ENCODE measurements around the gene AGPAT4.
"Not testable (repeated sequence)": the region's sequence is repeated elsewhere in the genome, so short reads cannot be mapped to it uniquely, and the experiment has no call there.

AGPAT4 gene

DNA sequence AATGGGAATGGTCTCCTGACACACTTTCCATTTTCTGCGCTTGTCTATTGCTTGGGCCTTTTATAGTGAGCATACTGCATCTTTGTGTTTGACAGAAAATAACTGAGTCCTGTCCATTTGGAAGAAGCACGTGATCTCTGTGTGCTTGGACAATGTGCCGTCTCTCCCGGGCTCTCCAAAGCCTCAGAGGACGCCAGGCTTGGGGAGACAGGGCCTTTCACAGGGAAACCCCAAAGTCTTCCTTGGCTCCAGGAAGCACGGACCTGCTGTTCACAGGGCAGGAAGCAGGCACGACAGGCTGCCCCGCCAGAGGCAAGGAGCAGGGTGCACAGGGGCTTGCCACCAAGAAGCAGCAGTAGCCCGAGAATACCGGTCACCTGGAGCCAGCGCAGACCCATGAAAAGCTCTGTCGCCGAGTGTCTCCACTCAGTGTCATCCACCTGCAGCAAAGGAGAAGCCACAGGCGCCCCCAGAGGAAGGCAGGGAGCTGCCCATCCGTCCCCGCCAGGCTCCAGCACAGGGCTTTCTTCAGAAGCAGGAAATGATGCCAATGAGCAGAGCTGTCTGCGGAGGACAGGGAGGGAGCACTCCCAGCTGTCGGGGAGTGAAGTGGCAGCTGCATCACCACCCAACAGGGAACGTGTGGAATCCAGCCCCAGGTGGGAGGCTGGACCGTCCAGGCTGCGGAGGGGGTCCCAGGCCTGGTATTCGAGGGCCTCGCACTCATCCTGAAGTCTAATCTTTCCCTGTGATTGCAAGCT is 135.1 kb downstream of the AGPAT4 start:
- no peak for DNase-seq (ENCODE audit: low spot score)

- no peak for DNase-seq (ENCODE audit: low spot score)
Measured at GRCh38 chr6:161137839-161138542, 135.9 kb downstream of the AGPAT4 start.

GRCh38 chr6:161137320-161137719 is 136.5 kb downstream of the AGPAT4 start:
- no peak for DNase-seq (ENCODE audit: low spot score)

DNA sequence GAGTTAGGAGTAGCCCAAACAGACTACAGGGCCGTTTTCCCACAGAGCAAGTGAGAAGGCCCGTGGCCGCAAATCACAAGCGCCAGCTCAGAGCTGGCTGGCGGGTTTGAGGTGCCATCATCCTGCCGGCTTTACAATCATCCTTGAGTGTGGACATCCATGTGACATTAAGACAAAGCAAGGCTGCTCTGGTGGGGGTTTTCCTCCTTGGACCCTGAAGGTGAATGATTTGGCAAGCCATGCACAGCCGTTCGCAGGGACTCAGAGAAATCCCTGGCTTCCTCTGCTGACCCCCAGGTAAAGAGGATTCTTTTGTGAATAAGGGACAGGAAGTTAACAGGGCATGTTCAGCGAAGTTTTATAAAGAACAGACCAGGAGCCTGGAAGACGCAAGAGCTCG is 137.2 kb downstream of the AGPAT4 start:
- no peak for DNase-seq (ENCODE audit: low spot score)

DNA sequence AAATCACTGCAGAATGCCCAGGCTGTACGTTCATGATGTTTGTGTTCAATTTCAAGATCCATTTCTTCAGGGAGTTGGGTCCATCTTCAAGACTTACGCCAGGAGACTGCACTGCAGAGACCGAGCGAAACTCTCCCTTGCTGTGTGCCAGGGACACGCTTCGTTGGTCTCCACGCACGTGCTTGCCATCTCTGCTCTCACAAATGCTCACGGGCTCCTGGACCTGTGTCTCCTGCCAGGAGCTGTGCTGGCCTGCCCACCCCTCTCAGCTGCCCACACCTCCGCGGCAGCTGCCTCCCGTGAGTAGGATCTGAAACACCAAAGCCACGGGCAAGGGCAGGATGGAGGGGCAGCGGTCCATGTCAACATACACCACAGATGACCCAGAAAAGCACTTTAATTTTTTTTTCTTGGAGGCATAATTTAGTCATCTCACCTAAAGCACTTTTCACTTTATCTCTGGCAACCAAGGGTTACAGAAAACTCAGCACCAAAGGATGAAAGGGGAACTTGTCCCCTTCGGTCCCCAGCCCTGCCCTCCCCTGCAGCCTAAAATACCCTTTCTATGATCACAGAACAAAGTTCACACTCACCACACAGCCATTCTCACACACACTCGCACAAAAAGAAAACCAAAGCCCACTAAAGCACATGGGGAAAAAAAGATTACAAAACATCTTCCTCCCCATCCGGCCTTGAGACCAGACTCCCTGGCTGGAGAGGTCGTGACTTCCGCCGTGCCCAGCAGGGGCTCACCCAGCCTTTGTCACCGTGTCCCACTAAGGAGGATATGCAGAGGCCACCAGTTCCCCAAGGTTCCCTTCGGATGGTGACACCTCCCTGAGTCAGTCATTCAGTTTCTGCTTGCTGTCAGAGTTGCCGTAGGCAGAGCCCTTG is 137.9 kb downstream of the AGPAT4 start:
- no peak for DNase-seq (ENCODE audit: low spot score)

DNA sequence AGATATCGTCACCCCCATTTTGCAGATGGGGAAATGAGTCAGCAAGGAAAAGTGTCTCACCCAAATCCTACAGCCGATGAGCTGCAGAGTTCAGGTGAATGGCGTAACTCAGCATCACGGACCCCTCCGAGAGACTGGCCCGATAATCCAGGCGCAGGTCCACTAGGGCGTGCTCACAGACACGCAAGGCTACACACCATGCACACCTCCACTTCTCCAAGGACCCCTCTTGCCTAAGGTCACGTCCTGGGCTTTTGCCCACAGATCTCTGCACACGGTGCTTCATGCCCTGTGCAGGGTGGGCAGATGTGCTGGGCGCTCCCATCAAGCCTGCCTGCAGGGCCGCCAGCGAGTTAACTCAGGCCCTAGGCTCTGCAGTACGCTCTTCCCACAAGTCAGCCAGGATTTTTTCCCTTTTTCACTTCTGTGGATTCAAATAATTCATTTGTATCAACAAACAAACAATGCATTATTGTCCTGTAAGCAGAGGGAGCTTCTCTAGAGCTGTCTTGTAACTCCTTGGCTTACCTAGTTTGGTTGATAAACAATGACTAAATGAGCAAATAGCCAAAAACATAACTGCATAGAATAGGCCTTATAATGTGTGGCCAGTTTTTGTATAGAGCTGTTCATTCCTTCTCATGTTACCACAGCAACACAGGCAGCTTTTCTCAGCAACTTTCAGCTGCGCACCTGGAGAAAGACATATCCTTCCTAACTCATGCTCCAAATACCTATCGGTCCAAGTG is 139.1 kb downstream of the AGPAT4 start:
- DNase-seq (ENCODE audit: low spot score), result no peak

GRCh38 chr6:161133963-161134362 is 139.9 kb downstream of the AGPAT4 start:
- no peak for DNase-seq (ENCODE audit: low spot score)

GRCh38 chr6:161132384-161132783 is 141.5 kb downstream of the AGPAT4 start:
- DNase-seq (ENCODE audit: low spot score), result no peak

- DNase-seq (ENCODE audit: low spot score), result no peak
Measured at GRCh38 chr6:161130967-161131766, 142.7 kb downstream of the AGPAT4 start.

GRCh38 chr6:161130541-161130940 is 143.3 kb downstream of the AGPAT4 start:
- DNase-seq (ENCODE audit: low spot score), result no peak

DNA sequence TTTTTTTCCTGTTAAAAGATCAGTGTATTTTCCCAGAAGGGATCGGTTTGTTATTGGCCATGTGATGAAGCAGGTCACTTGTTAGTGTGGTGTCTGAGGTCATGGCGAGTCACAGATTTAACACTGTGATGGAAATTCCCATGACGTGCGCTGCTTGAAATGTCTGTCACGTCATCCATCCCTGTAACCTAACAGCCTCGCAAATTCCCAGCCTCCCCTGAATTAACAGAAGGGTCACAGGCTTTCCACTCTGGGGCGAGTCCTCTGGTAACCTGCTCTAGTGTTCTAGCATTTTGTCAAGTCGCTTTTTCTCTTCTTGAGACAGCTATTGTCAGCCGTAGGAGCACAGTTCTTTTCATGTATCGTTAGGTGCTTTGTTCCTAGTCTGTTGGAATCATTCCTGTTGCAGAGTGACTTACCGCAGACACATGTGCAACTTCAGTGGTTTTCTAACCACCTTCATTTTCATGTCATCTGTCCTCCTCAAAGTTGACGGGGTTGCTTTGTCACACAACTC is 145.1 kb downstream of the AGPAT4 start:
- no peak for DNase-seq (ENCODE audit: low spot score)

DNA sequence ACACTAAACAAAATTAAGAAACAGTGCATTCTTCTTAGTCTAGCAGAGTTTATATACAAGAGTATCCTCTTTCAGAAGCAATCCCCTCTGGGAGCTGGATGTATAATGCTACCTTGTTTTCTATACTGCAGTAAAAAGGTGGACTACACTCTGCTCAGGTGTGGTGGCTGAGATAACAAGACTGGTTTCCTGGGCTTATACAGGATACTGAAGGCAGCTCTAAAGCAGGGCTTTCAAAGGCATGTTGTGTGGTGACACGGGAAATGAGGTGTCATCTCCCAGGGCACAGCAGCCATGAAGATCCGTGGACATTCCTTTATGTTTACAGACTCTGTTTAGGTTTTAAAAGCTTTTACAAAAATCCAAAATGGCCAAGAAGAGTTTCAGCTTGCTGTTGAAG is 145.6 kb downstream of the AGPAT4 start:
- DNase-seq (ENCODE audit: low spot score), result no peak

GRCh38 chr6:161127071-161127740 is 146.7 kb downstream of the AGPAT4 start:
- DNase-seq (ENCODE audit: low spot score), result no peak

GRCh38 chr6:161125591-161125990 is 148.3 kb downstream of the AGPAT4 start:
- DNase-seq (ENCODE audit: low spot score), result no peak

GRCh38 chr6:161123319-161123718 is 150.5 kb downstream of the AGPAT4 start:
- DNase-seq (ENCODE audit: low spot score), result not testable (repeated sequence)

DNA sequence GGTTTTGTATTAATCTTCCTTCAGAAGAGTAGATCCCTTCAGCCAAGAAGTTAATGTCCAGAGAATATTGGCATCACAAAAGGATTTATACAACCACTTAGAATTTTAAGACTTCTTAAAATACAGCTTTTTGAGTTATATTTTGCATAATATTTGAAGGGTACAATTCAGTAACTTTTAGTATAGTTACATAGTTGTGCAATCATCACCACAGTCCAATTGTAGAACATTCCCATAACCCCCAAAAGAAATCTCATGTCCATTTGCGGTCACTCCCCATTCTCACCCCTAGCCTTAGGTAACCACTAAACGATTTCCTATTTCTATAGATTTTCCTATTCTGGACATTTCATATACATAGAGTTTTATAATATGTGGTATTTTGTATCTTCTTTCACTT is 155.9 kb downstream of the AGPAT4 start:
- DNase-seq (ENCODE audit: low spot score), result no peak

DNA sequence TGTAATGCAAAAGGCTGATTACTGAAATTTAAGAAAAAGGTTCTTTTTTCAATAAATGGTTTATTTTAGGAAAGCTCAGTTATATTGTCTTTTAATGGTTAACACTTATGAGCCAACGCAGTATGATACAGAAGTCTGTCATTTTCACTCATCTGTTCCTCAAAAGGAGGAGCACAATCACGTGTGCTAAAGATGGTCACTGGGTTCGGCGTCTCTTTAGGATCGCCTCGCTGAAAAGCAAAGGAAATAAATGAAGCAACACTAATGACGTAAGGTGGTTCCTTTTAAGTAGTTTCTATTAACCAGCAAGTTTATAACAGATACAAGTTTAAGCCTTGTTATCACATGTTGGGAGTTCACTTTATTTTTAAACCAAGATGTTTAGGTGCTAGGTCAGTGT is 156.6 kb downstream of the AGPAT4 start:
- DNase-seq (ENCODE audit: low spot score), result no peak

- no peak for DNase-seq (ENCODE audit: low spot score)
Measured at GRCh38 chr6:161116554-161116953, 157.3 kb downstream of the AGPAT4 start.

- DNase-seq (ENCODE audit: low spot score), result no peak
Measured at GRCh38 chr6:161115468-161115867, 158.4 kb downstream of the AGPAT4 start.

DNA sequence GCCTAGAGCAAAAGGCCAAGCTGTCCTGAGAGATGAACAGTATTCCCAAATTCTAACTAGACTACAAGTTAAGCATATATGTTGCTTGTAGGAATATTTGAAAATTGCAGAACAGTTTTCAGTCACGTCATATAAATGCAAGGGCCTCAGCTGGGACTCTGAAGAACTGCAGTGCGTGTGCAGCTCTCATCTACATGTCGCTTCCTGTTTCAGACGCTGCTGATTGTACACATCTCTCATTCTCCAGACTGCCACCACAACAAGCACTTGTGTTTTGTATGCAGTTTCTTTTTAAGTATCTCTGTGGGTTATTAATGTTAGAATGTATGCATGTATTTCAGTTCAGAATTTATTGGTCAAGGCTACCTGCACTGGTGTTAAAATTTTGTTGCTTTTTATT is 162.6 kb downstream of the AGPAT4 start:
- DNase-seq (ENCODE audit: low spot score), result no peak
